Activated naive CD4-positive, alpha-beta T cell treated with anti-CD3 and anti-CD28 coated beads, Interleukin-2, amount 10 ng/mL, durations not matched to agents 7 days and 5 days (primary cell): ENCODE data around the gene PXDN.
"Not testable (repeated sequence)": the region's sequence is repeated elsewhere in the genome, so short reads cannot be mapped to it uniquely, and the experiment has no call there.

Experiments
- CTCF ChIA-PET: fragments of 350-600 bp; sonication (Branson Sonifier 250); formaldehyde crosslinking; loops from one replicate; lab custom pipeline; 2021; ENCODE audit warnings: antibody characterized with exemption; lab: Charles Lee
- DNase-seq: peaks from one replicate; pipeline ENCODE4 v3.0.0-alpha.2; 2020
- H3K27ac Mint-ChIP-seq: one replicate; pipeline ENCODE4 v1.8.0; 2021; ENCODE audit warnings: mild to moderate bottlenecking, moderate library complexity, mixed read lengths
- H3K27me3 Mint-ChIP-seq: one replicate; pipeline ENCODE4 v1.8.0; 2021; ENCODE audit warnings: mild to moderate bottlenecking, mixed read lengths
- H3K36me3 Mint-ChIP-seq: one replicate; pipeline ENCODE4 v1.8.0; 2021; ENCODE audit warnings: mixed read lengths
- H3K4me1 Mint-ChIP-seq: one replicate; pipeline ENCODE4 v1.8.0; 2021; ENCODE audit warnings: mixed read lengths
- H3K4me3 Mint-ChIP-seq: one replicate; pipeline ENCODE4 v1.8.0; 2021; ENCODE audit warnings: mild to moderate bottlenecking, moderate library complexity, mixed read lengths
- H3K9me3 Mint-ChIP-seq: one replicate; pipeline ENCODE4 v1.8.0; 2021; ENCODE audit warnings: mixed read lengths

PXDN gene

DNA sequence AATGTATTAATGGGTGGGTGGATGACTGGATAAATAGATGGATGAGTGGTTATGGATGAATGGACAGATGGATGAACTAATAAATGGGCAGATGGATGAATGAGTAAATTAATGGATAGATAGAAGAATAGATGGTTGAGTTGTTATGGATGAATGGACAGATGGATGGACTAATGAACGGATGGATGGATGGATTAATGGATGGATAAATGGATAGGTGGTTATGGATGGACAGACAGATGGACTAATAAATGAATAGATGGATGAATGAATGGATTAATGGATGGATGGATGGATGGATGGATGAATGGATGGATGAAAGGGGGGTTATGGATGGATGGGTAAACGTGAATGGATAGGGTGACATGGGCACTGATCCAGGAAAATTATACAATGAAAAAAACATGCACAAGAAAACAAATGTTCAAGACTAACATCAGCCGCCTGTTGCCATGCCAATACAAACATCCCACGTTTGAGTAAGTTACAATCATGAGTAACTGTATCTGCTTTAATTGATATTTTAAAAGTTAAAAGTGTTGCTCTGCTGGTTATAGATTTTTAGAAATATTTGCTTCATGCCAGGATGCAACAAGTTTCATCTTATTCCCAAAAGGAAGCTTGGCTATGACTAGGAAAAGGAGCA is 20.8 kb downstream of the PXDN start:
- Mint-ChIP-seq H3K27ac (no peak overlapping the region), H3K4me3 (no peak overlapping the region), H3K9me3 (no peaks in the 10 kb centered on the region), H3K36me3 (no peaks in the 10 kb centered on the region), H3K27me3 (no peaks in the 10 kb centered on the region), H3K4me1 (no peaks in the 10 kb centered on the region)
- no peak for DNase-seq
- CTCF ChIA-PET, result no interaction called here

DNA sequence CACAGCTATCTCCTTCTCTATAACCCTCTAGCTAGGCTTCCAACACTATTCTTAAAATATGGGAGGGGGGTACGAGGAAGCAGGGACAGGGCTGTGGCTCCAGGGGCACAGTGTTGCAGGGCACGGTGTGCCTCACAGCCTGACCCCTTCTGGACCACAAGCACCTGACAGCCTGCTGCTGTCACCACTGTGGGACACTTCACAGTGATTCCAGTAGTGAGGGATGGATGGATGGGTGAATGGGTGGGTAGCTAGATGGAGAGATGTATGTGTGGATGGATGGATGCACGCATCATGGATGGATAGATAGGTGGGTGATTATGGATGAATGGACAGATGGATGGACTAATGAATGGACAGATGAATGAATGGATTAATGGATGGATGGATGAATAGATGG is 21.6 kb downstream of the PXDN start:
- no peaks in the 10 kb centered on the region for H3K4me1 Mint-ChIP-seq
- no peak for DNase-seq
- peaks cover 7% of the 10 kb centered on the region for H3K9me3 Mint-ChIP-seq
- no peak overlapping the region for H3K4me3 Mint-ChIP-seq
- H3K36me3 Mint-ChIP-seq, result no peaks in the 10 kb centered on the region
- H3K27ac Mint-ChIP-seq, result no peak overlapping the region
- CTCF ChIA-PET, result no interaction called here
- no peaks in the 10 kb centered on the region for H3K27me3 Mint-ChIP-seq

DNA sequence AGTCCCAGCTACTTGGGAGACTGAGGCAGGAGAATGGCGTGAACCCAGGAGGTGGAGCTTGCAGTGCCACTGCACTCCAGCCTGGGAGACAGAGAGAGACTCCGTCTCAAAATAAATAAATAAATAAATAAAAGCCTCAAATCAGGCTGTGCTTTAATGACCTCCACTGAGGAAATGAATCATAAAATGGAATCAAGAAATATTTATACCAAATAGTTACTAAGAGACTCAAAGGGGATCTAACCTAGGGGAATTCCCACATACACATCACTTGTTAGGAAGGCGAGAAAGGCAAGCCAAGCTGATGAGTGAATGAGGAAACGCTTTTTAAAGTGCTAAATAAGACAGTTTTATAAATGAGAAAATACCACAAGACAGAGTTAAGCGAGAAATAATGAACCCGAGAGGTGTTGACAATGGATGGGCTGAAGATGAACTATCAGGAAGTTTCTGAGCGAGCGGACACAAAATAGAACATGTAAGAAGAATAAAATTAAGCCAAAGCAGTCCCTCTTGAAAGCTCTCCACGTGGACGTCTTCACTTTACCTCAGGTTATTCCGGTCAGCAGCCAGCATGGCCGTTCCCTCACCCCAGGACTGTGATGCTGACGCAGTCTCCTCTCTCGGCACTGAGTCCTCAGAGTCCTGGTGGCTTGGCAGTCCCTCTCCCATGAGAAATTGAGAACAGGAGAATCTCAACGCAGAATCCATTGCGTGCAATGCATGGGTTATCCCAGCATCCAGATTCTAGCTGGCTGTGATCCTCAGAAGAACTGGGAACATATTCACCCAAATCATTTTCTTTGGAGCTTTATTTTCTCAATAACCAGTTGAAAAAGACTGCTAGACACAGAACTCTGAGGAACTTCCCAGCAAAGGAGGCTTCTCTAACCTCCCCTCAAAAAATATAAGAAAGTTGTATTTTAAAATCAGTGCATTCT is 22.3 kb downstream of the PXDN start:
- CTCF ChIA-PET, result no interaction called here
- H3K9me3 Mint-ChIP-seq, result peaks cover 9% of the 10 kb centered on the region
- H3K27ac Mint-ChIP-seq, result no peak overlapping the region
- no peaks in the 10 kb centered on the region for H3K36me3 Mint-ChIP-seq
- no peaks in the 10 kb centered on the region for H3K27me3 Mint-ChIP-seq
- no peak overlapping the region for H3K4me3 Mint-ChIP-seq
- H3K4me1 Mint-ChIP-seq, result no peaks in the 10 kb centered on the region
- no peak for DNase-seq

DNA sequence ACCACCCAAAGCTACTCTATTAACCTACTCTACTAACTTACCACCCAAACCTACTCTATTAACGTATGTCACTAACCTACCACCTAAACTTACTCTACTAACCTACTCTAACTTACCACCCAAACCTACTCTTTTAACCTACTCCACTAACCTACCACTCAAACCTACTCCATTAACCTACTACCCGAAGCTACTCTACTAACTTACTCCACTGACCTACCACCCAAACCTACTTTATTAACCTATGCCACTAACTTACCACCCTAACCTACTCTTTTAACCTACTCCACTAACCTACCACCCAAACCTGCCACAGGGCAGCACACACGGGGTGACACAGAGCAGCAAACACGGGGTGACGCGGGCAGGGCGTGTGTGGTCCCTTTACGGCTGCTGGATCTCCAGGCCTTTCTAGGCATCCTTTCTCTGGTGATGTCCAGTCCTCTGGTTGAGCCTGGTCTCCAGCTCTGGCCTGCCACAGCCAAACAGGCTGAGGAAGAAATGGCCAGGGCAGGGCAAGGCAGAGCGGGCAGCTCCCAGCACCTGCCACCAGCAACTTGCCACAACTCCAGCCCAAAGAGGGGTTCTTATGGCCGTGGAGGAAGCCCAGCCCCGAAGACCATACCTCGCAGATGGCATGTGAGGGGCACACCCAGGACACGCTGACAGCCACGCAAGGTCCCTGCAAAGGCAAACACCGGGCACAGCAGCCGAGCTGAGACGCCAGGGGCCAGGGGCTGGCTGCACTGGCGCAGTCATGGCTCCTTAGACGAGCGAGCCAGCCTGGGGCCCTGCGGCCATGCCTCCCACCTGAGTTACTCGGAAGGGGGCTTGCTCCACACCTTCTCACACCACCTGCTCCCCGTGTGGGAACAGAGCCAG is 25.7 kb downstream of the PXDN start:
- no peaks in the 10 kb centered on the region for H3K4me1 Mint-ChIP-seq
- CTCF ChIA-PET, result no interaction called here
- no peaks in the 10 kb centered on the region for H3K27me3 Mint-ChIP-seq
- H3K9me3 Mint-ChIP-seq, result peaks cover 9% of the 10 kb centered on the region
- no peak overlapping the region for H3K4me3 Mint-ChIP-seq
- H3K27ac Mint-ChIP-seq, result no peak overlapping the region
- no peak for DNase-seq
- H3K36me3 Mint-ChIP-seq, result no peaks in the 10 kb centered on the region

DNA sequence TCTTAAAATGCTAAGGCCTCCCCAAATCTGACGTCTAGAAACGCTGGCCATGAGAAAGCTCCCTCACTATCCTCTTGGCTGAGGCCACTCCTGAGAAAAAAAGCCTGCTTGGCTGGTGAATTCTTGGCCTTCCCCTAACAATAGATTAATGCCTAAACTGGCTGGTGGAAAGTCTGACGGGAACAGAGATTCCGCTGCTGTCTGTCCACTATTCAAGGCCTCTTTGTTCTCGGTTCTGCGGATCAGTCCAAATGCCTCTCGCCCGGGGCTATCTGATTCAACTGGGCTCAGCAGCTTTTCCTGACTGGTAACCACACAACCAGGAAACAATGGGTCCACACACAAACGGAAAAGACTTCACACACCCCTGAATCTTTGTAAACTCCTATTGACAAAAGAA is 27.2 kb downstream of the PXDN start:
- Mint-ChIP-seq H3K27me3 (no peaks in the 10 kb centered on the region), H3K4me3 (no peak overlapping the region), H3K9me3 (peaks cover 9% of the 10 kb centered on the region), H3K36me3 (no peaks in the 10 kb centered on the region), H3K4me1 (no peaks in the 10 kb centered on the region), H3K27ac (no peak overlapping the region)
- CTCF ChIA-PET, result no interaction called here
- DNase-seq, result no peak

DNA sequence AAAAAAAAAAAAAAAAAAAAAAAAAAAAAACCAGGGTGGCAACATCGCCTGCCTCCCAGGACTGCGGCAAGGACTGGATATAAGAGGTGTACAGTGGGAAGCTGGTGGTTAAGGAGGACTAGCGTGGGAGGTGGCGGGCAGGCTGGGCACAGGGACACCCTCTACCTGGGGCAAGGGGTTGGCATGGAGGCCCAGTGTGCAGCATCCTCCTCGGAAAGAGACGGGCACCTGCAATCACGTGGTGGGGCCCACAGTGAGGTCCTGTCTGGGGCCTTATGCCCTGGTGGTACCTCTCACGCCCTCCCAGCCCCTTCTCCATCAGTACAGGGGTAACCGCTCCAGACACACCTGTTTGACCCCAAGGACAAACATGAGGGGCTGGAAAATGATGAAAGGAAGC is 27.9 kb downstream of the PXDN start:
- no peak overlapping the region for H3K4me3 Mint-ChIP-seq
- H3K27ac Mint-ChIP-seq, result no peak overlapping the region
- no peak for DNase-seq
- H3K36me3 Mint-ChIP-seq, result no peaks in the 10 kb centered on the region
- no peaks in the 10 kb centered on the region for H3K4me1 Mint-ChIP-seq
- no peaks in the 10 kb centered on the region for H3K27me3 Mint-ChIP-seq
- H3K9me3 Mint-ChIP-seq, result peaks cover 9% of the 10 kb centered on the region
- CTCF ChIA-PET, result no interaction called here

- H3K27ac Mint-ChIP-seq, H3K4me3 Mint-ChIP-seq, H3K36me3 Mint-ChIP-seq, H3K27me3 Mint-ChIP-seq, H3K9me3 Mint-ChIP-seq, H3K4me1 Mint-ChIP-seq, CTCF ChIA-PET, DNase-seq: not testable (repeated sequence)
These were observed 28.4 kb downstream of the PXDN start for GRCh38 chr2:1716014-1716305.

DNA sequence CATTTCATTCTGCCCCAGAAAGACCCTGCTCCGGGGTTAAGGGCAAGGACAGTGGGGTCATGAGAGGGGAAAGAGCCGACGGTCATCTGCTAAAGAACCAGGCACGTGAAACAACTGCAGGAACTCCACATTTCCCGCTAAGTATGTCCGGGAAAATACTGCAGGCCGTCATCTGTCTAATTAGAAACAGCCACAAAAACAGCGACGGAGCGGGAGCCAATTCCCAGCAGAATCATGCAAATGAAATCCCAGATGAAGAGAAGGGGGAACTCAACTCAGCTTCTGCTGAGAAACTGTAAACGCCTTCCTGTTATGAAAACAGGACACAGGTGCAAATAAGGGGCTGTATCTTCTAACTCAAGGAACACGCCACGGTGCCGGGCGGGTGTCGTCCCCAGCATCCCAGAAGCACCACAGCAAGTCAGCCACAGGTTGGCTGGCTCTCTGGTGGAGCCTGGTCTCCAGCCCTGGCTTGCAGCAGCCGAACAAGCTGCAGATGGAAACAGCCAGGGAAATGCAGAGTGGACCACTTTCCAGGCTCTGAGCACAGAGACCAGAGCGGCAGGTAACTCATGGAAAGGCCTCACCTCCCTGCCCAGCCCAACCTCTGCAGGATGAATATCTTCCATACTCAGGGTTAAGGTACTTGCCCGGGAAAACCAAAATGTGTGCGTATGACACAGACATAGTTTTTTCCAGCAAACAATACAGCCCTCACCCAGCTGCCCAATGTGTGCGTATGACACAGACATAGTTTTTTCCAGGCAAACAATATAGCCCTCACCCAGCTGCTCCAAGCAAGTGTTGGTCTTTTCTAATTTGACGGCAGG is 28.9 kb downstream of the PXDN start:
- CTCF ChIA-PET, result no interaction called here
- H3K36me3 Mint-ChIP-seq, result no peaks in the 10 kb centered on the region
- H3K4me3 Mint-ChIP-seq, result no peak overlapping the region
- H3K27ac Mint-ChIP-seq, result no peak overlapping the region
- H3K4me1 Mint-ChIP-seq, result no peaks in the 10 kb centered on the region
- H3K9me3 Mint-ChIP-seq, result peaks cover 9% of the 10 kb centered on the region
- DNase-seq, result no peak
- H3K27me3 Mint-ChIP-seq, result no peaks in the 10 kb centered on the region

GRCh38 chr2:1714291-1715064 is 29.8 kb downstream of the PXDN start:
- H3K27me3 Mint-ChIP-seq, result no peaks in the 10 kb centered on the region
- no peak for DNase-seq
- no peaks in the 10 kb centered on the region for H3K4me1 Mint-ChIP-seq
- no peaks in the 10 kb centered on the region for H3K36me3 Mint-ChIP-seq
- peaks cover 9% of the 10 kb centered on the region for H3K9me3 Mint-ChIP-seq
- CTCF ChIA-PET, result no interaction called here
- no peak overlapping the region for H3K4me3 Mint-ChIP-seq
- no peak overlapping the region for H3K27ac Mint-ChIP-seq

DNA sequence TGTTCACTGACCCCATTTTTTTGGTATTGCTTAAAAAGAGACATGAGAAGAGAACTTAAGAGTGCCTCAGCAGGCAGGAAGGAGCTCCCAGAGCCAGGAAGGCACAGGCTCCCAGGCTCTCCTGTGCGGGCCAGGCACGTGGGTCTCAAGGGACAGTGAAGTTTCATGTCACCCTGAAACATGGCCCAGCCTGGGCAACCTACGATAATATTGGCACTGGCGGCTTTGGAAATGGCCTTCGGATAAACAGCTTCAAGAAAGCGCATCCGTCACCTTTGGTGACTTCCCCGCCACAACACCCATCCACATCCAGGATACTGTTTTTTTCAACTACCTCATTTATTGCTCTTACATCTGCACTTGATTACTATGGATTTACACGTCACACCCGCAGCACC is 30.5 kb downstream of the PXDN start:
- Mint-ChIP-seq H3K4me3 (no peak overlapping the region), H3K4me1 (no peaks in the 10 kb centered on the region), H3K9me3 (peaks cover 9% of the 10 kb centered on the region), H3K27me3 (no peaks in the 10 kb centered on the region), H3K27ac (no peak overlapping the region), H3K36me3 (no peaks in the 10 kb centered on the region)
- CTCF ChIA-PET, result no interaction called here
- DNase-seq, result no peak

DNA sequence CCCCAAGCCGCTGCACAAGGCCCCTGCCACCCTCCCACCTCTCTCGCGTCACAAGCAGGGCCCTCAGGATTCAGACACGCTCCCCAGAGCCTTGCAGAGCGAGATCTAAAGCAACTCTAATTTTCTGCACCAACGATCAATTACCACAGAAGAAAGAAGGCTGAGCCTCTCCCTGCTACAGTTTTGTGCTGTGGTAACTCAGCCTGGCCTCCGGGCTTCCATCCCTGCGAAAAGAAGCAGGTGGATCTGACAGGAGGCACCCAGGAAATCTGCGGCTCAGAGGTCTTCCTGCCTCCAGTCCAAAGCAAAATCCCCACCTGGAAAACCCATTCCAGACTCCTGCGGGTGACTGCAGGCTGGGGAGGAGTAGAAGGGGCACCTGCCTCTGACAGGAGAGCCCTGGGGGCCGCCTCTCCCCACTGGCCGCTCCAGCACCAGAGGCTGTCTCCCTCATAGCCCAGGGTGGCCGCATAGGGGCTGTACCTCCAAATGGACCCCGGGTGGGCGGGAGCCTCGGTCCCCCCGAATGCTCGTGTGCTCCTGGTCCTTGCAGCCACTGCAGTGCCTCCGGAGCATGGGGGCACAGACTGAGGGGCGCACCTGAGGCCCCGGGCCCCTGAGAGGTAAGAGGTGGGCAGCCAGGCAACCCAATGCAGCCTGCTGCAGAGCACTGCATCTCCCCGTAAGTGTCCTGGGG is 31.0 kb downstream of the PXDN start:
- DNase-seq, result no peak
- H3K27ac Mint-ChIP-seq, result no peak overlapping the region
- CTCF ChIA-PET, result interaction anchor here (0.6 kb wide), 1 partner anchor 970 kb away, joined by 3 read pairs; no protein-coding TSS in a partner anchor
- H3K36me3 Mint-ChIP-seq, result no peaks in the 10 kb centered on the region
- peaks cover 3% of the 10 kb centered on the region for H3K27me3 Mint-ChIP-seq
- no peak overlapping the region for H3K4me3 Mint-ChIP-seq
- no peaks in the 10 kb centered on the region for H3K4me1 Mint-ChIP-seq
- H3K9me3 Mint-ChIP-seq, result peaks cover 7% of the 10 kb centered on the region

- H3K4me1 Mint-ChIP-seq, result no peaks in the 10 kb centered on the region
- CTCF ChIA-PET, result no interaction called here
- H3K9me3 Mint-ChIP-seq, result no peaks in the 10 kb centered on the region
- no peaks in the 10 kb centered on the region for H3K36me3 Mint-ChIP-seq
- DNase-seq, result no peak
- no peak overlapping the region for H3K27ac Mint-ChIP-seq
- peaks cover 8% of the 10 kb centered on the region for H3K27me3 Mint-ChIP-seq
- H3K4me3 Mint-ChIP-seq, result no peak overlapping the region
These were observed 34.3 kb downstream of the PXDN start for GRCh38 chr2:1709946-1710560.

- Mint-ChIP-seq H3K27ac (no peak overlapping the region), H3K27me3 (peaks cover 8% of the 10 kb centered on the region), H3K36me3 (no peaks in the 10 kb centered on the region), H3K9me3 (no peaks in the 10 kb centered on the region), H3K4me3 (no peak overlapping the region), H3K4me1 (no peaks in the 10 kb centered on the region)
- DNase-seq, result no peak
- CTCF ChIA-PET, result no interaction called here
These were observed 35.0 kb downstream of the PXDN start for GRCh38 chr2:1709335-1709605.
